Left ventricle myocardium inferior (tissue), 1 donor: ENCODE results near the gene KCNT2. TPM values are rescaled to one million over a fixed set of nuclear protein-coding genes. Genes with fewer than 3 reads are reported as not detected.

Experiments used
- DNase-seq: peaks from one replicate; pipeline ENCODE4 v3.0.0-alpha.2; 2020
- H3K27ac ChIP-seq: fragments of 200-600 bp; replicated peaks from 2 replicates; pipeline ENCODE4 v1.8.0; 2021
- H3K27me3 ChIP-seq: fragments of 200-600 bp; 2 replicates; pipeline ENCODE4 v1.8.0; 2021; ENCODE audit warnings: low read depth
- H3K36me3 ChIP-seq: fragments of 200-600 bp; 2 replicates; pipeline ENCODE4 v1.8.0; 2021
- H3K4me1 ChIP-seq: fragments of 200-600 bp; 2 replicates; pipeline ENCODE4 v1.8.0; 2021
- H3K4me3 ChIP-seq: fragments of 200-600 bp; 2 replicates; pipeline ENCODE4 v1.8.0; 2021; ENCODE audit warnings: mild to moderate bottlenecking, moderate library complexity
- H3K9me3 ChIP-seq: fragments of 200-600 bp; replicated peaks from 2 replicates; pipeline ENCODE4 v1.8.0; 2021
- CTCF ChIP-seq: fragments of 200-600 bp; IDR thresholded peaks from 2 replicates; pipeline ENCODE4 v1.8.0; 2021; ENCODE audit warnings: antibody characterized with exemption, mild to moderate bottlenecking, borderline replicate concordance
- intact Hi-C: fragments of 100-400 bp; cut with micrococcal nuclease; formaldehyde crosslinking; loops from one replicate; pipeline ENCODE4 v1.11.0; 2022
- total RNA-seq: library from RNA; stranded (reverse); fragmentation: NEBNext Ultra II Directional; extraction: Animal tissue kit (Norgen Biotek cat#: 25700); gene quantifications from one replicate; pipeline ENCODE4 v1.2.1, GENCODE V29; 2021
- donor health status: DM: no; HTN: yes; CAD: no; lungs with severe emphysema.

KCNT2 gene
- total RNA-seq, 1 donor from 2014 or later, result 0.60 TPM

- Histone ChIP-seq H3K4me3 (no peak overlapping the region), H3K36me3 (no peaks in the 10 kb centered on the region), H3K4me1 (no peaks in the 10 kb centered on the region), H3K9me3 (peaks cover 8% of the 10 kb centered on the region), H3K27ac (no peak overlapping the region), H3K27me3 (no peaks in the 10 kb centered on the region)
- DNase-seq, result no peak
- intact Hi-C loops, result no loop called here
- no peak for TF ChIP-seq CTCF
These were observed 110.4 kb downstream of the KCNT2 start for GRCh38 chr1:196497817-196498216.

DNA sequence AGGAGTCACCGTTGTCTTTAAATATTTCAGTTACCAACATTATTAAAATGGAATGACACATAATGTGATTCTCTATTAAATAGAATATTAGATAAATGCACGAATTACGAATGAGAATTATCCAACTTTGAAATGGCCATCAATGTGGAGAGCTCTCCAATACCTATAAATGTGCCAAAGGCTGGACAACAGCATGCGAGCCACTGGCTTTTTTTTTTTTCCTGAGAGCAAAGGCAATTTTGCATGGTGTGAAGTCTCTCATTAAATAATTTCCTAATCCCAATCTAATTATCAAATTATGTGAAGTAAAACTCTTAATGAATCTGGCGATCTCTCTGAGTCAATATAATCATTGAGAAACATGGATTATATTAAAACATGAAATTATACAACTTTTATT lies 113.5 kb downstream of the KCNT2 start:
- no peaks in the 10 kb centered on the region for H3K27me3 ChIP-seq
- H3K36me3 ChIP-seq, result no peaks in the 10 kb centered on the region
- TF ChIP-seq CTCF, result no peak
- H3K4me3 ChIP-seq, result no peak overlapping the region
- intact Hi-C loops, result no loop called here
- no peak for DNase-seq
- H3K27ac ChIP-seq, result no peak overlapping the region
- no peaks in the 10 kb centered on the region for H3K4me1 ChIP-seq
- H3K9me3 ChIP-seq, result no peaks in the 10 kb centered on the region

GRCh38 chr1:196493881-196494280 lies 114.4 kb downstream of the KCNT2 start:
- TF ChIP-seq CTCF, result no peak
- no peak overlapping the region for H3K27ac ChIP-seq
- H3K4me1 ChIP-seq, result no peaks in the 10 kb centered on the region
- no peaks in the 10 kb centered on the region for H3K9me3 ChIP-seq
- DNase-seq, result no peak
- H3K36me3 ChIP-seq, result no peaks in the 10 kb centered on the region
- H3K27me3 ChIP-seq, result no peaks in the 10 kb centered on the region
- intact Hi-C loops, result no loop called here
- no peak overlapping the region for H3K4me3 ChIP-seq

DNA sequence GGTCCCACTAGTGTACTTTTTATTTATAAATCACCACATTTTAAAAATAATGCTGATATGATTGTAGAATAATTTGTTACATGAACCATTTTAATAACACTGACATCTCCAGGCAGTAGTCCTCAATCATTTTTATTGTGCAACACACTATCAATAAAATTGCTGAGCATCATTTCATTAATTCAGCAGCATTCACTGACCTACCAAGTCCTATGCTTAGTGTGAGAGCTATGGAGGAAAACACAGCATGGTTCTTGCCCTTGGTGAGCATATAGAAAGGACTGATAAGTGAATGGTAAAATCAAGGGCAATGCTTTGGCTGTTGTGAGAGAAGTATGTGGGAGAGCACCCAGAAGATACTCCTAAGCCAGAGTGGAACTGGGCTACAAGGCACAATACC lies 119.7 kb downstream of the KCNT2 start:
- TF ChIP-seq CTCF, result no peak
- Histone ChIP-seq H3K36me3 (no peaks in the 10 kb centered on the region), H3K27ac (no peak overlapping the region), H3K9me3 (no peaks in the 10 kb centered on the region), H3K27me3 (no peaks in the 10 kb centered on the region), H3K4me1 (no peaks in the 10 kb centered on the region), H3K4me3 (no peak overlapping the region)
- no peak for DNase-seq
- intact Hi-C loops, result no loop called here

DNA sequence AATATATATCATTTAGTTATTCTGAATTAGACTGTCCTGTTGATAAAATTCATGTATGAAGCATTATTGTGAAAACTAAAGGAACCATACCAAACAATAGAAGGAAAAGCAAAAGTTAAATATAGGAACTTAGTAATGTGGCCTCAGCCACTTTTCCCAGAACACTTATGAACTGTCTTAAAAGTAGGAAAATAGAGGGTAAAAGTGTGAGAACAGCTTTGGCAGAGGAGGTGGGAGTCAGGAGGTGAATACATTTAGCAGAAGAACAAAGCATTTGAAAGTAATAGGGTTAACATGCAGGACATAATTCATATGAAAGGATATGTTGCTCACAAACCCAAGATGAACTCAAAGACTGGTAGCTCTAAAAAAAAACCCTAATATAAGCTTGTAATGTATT lies 121.9 kb downstream of the KCNT2 start:
- no peak for TF ChIP-seq CTCF
- DNase-seq, result no peak
- H3K4me1 ChIP-seq, result no peaks in the 10 kb centered on the region
- no peak overlapping the region for H3K27ac ChIP-seq
- H3K4me3 ChIP-seq, result no peak overlapping the region
- H3K9me3 ChIP-seq, result no peaks in the 10 kb centered on the region
- no peaks in the 10 kb centered on the region for H3K36me3 ChIP-seq
- intact Hi-C loops, result no loop called here
- H3K27me3 ChIP-seq, result no peaks in the 10 kb centered on the region

DNA sequence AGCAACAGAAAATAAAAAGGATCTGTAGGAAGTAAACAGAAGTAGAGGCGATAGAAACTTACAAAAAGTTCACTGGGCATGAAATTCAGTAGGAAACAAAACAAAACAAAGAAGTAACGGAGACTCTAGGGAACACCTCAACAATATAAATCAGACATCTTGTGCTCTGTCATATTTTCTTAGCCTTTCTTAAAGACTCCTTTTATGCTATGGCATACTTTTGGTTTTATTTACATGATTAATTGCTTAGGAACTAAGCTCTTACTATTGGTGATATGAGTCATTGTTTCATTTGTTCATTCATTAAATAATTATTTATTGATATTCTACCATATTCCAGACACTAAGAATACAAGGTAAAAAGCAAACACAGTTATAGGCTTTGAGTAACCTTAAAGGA lies 126.6 kb downstream of the KCNT2 start:
- no peaks in the 10 kb centered on the region for H3K9me3 ChIP-seq
- no peaks in the 10 kb centered on the region for H3K27me3 ChIP-seq
- intact Hi-C loops, result no loop called here
- no peak for DNase-seq
- H3K4me3 ChIP-seq, result no peak overlapping the region
- H3K36me3 ChIP-seq, result no peaks in the 10 kb centered on the region
- TF ChIP-seq CTCF, result no peak
- H3K4me1 ChIP-seq, result no peaks in the 10 kb centered on the region
- no peak overlapping the region for H3K27ac ChIP-seq
